ENCODE data around the gene ALPP. TPM values are rescaled to one million over a fixed set of nuclear protein-coding genes. Genes with fewer than 3 reads are reported as not detected.

Gene ALPP
- total RNA-seq, 1 donor from 2014 or later: not detected

GRCh38 chr2:232347369-232347768, 31.2 kb upstream of the ALPP start:
- Mint-ChIP-seq H3K4me1 (peaks cover 3% of the 10 kb centered on the region), H3K27me3 (ENCODE audit: low read depth) (peaks cover 2% of the 10 kb centered on the region), H3K9me3 (no peaks in the 10 kb centered on the region), H3K27ac (ENCODE audit: unreplicated experiment) (no peak overlapping the region), H3K4me3 (no peak overlapping the region), H3K36me3 (ENCODE audit: low read depth) (no peaks in the 10 kb centered on the region)
- TF ChIP-seq, protein P1, sequence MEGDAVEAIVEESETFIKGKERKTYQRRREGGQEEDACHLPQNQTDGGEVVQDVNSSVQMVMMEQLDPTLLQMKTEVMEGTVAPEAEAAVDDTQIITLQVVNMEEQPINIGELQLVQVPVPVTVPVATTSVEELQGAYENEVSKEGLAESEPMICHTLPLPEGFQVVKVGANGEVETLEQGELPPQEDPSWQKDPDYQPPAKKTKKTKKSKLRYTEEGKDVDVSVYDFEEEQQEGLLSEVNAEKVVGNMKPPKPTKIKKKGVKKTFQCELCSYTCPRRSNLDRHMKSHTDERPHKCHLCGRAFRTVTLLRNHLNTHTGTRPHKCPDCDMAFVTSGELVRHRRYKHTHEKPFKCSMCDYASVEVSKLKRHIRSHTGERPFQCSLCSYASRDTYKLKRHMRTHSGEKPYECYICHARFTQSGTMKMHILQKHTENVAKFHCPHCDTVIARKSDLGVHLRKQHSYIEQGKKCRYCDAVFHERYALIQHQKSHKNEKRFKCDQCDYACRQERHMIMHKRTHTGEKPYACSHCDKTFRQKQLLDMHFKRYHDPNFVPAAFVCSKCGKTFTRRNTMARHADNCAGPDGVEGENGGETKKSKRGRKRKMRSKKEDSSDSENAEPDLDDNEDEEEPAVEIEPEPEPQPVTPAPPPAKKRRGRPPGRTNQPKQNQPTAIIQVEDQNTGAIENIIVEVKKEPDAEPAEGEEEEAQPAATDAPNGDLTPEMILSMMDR (conservative IDR thresholded peaks at IDR 0.05): no peak
- no peak for DNase-seq (ENCODE audit: low read depth, low spot score)

GRCh38 chr2:232348936-232349335, 29.6 kb upstream of the ALPP start:
- H3K27ac Mint-ChIP-seq (ENCODE audit: unreplicated experiment): no peak overlapping the region
- TF ChIP-seq, protein P1 (conservative IDR thresholded peaks at IDR 0.05): no peak
- H3K36me3 Mint-ChIP-seq (ENCODE audit: low read depth): no peaks in the 10 kb centered on the region
- no peaks in the 10 kb centered on the region for H3K4me1 Mint-ChIP-seq
- H3K4me3 Mint-ChIP-seq: no peak overlapping the region
- H3K9me3 Mint-ChIP-seq: no peaks in the 10 kb centered on the region
- peaks cover 2% of the 10 kb centered on the region for H3K27me3 Mint-ChIP-seq (ENCODE audit: low read depth)
- no peak for DNase-seq (ENCODE audit: low read depth, low spot score)

DNA sequence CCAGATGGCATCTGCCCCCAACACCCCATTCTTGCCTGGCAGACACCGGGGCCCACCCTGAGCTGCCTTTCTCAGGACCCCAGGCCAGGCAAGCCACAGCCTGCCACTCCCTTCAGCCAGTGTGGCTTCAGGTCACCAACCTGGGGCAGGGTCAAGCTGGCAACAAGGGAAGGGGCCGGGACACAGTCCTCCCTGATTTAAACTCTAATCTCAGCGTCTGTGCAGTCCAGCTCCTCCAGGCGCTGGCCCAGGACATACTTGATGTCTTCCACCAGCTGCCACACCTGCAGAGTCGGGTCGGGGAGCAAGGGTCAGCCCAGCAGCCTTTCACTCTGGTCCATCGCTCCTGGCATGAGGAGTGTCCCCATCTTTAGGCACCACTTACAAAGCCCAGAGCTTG, 29.0 kb upstream of the ALPP start:
- TF ChIP-seq, protein P1 (conservative IDR thresholded peaks at IDR 0.05): no peak

GRCh38 chr2:232349946-232350635, 28.5 kb upstream of the ALPP start:
- TF ChIP-seq, protein P1 (conservative IDR thresholded peaks at IDR 0.05): no peak
- H3K9me3 Mint-ChIP-seq: no peaks in the 10 kb centered on the region
- no peak overlapping the region for H3K4me3 Mint-ChIP-seq
- H3K27ac Mint-ChIP-seq (ENCODE audit: unreplicated experiment): no peak overlapping the region
- no peaks in the 10 kb centered on the region for H3K4me1 Mint-ChIP-seq
- DNase-seq (ENCODE audit: low read depth, low spot score): no peak
- H3K27me3 Mint-ChIP-seq (ENCODE audit: low read depth): peaks cover 2% of the 10 kb centered on the region
- peaks cover 1% of the 10 kb centered on the region for H3K36me3 Mint-ChIP-seq (ENCODE audit: low read depth)

More for the DNA sequence above, 29.0 kb upstream of the ALPP start:
- Mint-ChIP-seq H3K4me1 (no peaks in the 10 kb centered on the region), H3K9me3 (no peaks in the 10 kb centered on the region), H3K36me3 (ENCODE audit: low read depth) (no peaks in the 10 kb centered on the region), H3K4me3 (no peak overlapping the region), H3K27ac (ENCODE audit: unreplicated experiment) (no peak overlapping the region), H3K27me3 (ENCODE audit: low read depth) (peaks cover 2% of the 10 kb centered on the region)
- DNase-seq (ENCODE audit: low read depth, low spot score): no peak

- TF ChIP-seq, protein P1 (conservative IDR thresholded peaks at IDR 0.05): no peak
- no peaks in the 10 kb centered on the region for H3K9me3 Mint-ChIP-seq
- H3K36me3 Mint-ChIP-seq (ENCODE audit: low read depth): peaks cover 2% of the 10 kb centered on the region
- no peak for DNase-seq (ENCODE audit: low read depth, low spot score)
- peaks cover 2% of the 10 kb centered on the region for H3K27me3 Mint-ChIP-seq (ENCODE audit: low read depth)
- H3K4me1 Mint-ChIP-seq: no peaks in the 10 kb centered on the region
- no peak overlapping the region for H3K4me3 Mint-ChIP-seq
- no peak overlapping the region for H3K27ac Mint-ChIP-seq (ENCODE audit: unreplicated experiment)
These were observed 27.5 kb upstream of the ALPP start for GRCh38 chr2:232350804-232351685.
